22Rv1 (cell line): ENCODE measurements around the gene PLOD3.
"Not testable (repeated sequence)": the region's sequence is repeated elsewhere in the genome, so short reads cannot be mapped to it uniquely, and the experiment has no call there.

Experiments used
- H3K27ac ChIP-seq: fragments of 450-650 bp; 2 replicates; pipeline ENCODE4 v1.5.1; 2017
- ZFX ChIP-seq: fragments of 450-650 bp; IDR thresholded peaks from 2 replicates; pipeline ENCODE4 v1.6.1; 2017; ENCODE audit warnings: antibody characterized with exemption, borderline replicate concordance
- TF ChIP-seq, protein P1 (sequence below): fragments of 450-650 bp; IDR thresholded peaks from 2 replicates; pipeline ENCODE4 v1.5.1; 2017; ENCODE audit warnings: mild to moderate bottlenecking

The PLOD3 gene

DNA sequence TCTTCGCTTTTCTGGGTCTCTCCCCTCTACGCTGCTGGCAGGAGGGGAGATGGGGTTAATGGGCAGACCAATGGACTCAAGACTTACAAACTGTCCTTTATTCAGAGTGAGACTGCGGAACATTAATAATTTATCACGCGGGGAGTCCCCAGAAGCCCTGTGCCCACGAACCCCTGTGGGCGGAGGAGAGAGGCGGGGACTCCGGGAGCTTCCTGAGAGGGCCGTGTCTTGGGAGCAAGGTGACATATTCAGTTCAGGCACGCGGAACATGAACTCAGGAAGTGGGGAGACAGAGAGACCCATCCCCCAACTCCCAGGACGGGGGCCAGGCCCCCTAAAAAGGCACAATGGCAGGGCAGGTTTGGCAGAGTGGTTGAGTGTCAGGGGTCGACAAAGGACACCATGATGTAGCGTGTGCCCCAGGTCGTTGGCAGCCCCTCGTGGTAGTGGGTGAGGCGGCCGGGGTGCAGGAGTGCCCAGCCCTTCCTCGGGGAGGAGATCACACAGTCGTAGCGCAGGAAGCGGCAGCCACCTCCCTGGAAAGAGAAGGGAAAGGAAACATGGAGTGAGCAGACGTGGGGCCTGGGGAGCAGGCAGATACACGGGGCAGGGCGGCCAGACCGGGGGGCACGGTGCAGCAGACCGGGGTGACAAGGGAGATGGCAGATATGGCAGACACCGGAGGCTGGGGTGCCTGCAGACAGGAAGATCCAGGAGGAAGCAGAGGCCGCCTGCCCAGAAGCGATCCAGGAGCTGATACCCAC, 11.3 kb downstream of the PLOD3 start:
- TF ChIP-seq, protein P1, sequence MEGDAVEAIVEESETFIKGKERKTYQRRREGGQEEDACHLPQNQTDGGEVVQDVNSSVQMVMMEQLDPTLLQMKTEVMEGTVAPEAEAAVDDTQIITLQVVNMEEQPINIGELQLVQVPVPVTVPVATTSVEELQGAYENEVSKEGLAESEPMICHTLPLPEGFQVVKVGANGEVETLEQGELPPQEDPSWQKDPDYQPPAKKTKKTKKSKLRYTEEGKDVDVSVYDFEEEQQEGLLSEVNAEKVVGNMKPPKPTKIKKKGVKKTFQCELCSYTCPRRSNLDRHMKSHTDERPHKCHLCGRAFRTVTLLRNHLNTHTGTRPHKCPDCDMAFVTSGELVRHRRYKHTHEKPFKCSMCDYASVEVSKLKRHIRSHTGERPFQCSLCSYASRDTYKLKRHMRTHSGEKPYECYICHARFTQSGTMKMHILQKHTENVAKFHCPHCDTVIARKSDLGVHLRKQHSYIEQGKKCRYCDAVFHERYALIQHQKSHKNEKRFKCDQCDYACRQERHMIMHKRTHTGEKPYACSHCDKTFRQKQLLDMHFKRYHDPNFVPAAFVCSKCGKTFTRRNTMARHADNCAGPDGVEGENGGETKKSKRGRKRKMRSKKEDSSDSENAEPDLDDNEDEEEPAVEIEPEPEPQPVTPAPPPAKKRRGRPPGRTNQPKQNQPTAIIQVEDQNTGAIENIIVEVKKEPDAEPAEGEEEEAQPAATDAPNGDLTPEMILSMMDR = no peak
- no peak for TF ChIP-seq ZFX
- H3K27ac ChIP-seq = no peak overlapping the region

DNA sequence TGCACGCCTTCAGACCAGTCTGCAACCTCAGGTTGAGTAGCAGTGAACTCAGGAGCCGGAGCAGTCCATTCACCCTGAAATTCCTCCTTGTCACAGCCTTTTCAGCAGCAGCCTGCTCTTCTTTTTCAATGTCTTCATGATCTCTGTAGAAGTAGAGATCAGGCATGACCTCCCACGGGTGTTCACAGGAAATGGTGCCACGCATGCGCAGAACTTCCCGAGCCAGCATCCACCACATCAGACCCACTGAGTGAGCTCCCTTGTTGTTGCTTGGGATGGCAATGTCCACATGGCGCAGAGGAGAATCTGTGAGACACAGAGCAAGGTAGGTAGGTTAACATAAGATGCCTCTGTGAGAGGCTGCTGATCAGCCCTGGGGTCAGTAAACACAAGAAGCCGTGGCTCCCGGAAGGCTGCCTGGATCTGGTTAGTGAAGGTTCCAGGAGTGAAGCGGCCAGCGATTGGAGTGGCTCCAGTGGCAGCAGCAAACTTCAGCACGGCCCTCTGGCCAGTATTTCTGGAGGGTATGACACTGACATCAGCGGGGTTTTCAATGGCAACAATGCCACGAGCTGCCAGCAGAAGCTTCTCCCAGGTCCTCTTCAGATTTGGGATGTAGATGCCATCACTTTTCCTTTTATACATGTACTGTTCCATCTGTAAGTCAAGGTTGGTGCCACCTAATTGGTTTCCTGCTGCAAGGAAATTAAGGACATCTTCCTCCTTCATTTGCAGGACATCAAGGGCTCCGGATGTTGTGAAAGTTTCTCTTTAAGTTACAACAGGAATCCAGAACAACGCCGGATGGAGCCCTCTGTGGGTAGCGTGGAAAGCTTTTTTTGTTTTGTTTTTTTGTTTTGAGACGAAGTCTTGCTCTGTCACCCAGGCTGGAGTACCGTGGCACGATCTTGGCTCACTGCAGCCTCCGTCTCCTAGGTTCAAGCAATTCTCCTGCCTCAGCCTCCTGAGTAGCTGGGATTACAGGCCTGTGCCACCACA, 13.3 kb downstream of the PLOD3 start:
- peak overlapping the region; percentile 21; the same call in 1 of the 2 replicates for H3K27ac ChIP-seq

DNA sequence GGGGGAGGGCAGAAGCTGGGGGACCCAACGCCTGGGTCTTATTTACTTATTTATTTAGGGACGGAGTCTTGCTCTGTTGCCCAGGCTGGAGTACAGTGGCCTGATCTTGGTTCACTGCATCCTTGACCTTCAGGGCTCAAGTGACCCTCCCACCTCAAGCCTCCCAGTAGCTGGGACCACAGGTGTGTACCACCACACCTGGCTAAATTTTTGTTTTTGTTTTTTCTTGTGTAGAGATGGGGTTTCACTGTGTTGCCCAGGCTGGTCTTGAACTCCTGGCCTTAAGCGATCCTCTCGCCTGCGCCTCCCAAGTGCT, 14.8 kb downstream of the PLOD3 start:
- no peak overlapping the region for H3K27ac ChIP-seq
- TF ChIP-seq ZFX = no peak
- TF ChIP-seq, protein P1 = no peak

DNA sequence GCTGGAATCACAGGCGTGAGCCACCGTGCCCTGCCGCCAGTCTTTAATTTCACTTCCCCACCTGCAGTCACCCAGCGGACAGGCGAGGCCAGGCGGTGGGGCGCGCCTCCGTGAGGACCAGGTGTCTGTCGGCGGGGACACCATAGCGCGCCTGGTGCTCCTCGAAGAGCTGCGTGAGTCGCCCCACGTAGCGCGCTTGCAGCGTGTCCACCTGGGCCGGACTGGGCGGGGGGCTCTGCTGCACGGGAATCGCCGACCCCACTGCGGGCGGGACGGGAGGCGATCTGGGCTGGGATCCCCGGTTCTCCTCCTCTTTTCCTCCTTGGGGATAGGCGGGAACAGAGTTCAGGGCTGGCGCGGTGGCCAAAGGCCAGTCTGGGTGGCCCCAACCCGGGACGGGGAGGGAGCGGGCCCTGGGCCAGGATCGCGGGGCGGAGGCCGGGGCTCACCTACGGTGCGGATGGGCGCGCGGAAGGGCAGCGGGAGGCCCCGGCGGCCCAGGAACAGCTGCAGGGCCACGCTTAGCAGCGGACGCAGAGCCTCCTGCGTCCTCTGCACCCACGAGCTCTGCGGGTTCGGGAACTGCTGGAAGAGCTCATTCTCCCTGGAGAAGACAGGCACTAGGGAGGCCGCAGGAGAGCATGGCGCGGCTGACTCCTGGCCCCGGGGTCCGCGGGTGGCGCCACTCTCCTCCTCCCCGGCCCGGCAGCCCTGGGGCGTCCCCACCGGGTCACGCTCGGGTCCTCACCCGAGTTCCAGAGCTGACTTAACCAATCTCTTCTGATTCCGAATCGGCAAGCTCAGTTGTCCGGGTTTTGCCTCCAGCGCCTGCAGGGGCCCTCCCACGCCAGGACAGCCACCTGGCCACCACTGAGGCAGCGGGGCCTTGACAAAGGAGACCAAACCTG, 15.4 kb downstream of the PLOD3 start:
- H3K27ac ChIP-seq = no peak overlapping the region
- no peak for TF ChIP-seq ZFX
- TF ChIP-seq, protein P1 = no peak

DNA sequence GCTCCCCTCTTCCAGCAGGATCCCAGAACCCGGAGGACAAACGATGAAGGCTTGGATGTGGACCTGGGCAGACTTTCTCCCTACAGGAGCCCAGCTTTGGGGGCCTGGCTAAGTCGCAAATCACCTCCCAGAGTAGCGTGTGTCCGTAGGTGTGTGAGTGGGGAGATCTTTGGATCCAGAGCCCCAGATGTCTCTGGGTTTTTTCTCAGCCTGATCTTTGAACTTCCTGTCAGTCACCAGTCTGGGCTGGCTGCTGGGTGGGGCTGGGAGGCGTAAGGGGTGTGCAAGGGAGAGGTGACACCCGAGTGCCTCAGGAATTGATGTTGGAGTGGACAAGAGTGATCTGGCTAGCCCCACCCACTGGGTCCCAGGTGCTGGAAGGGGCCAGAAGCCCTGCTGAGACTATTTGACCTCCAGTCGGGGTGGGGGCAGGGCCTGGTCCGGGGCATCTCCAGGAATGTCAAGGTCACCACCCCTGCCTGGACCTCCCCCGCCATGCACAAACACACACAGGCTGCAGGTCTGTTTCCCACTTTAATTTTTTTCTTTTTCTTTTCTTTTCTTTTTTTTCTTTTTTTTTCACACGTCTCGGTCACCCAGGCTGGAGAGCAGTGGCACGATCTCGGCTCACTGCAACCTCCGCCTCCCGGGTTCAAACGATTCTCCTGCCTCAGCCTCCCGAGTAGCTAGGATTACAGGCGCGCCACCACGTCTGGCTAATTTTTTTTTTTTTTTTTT, 16.4 kb downstream of the PLOD3 start, which contains the start of gene MOGAT3:
Gene MOGAT3, minus strand, starts transcription at position 175 of the 738 bp plus-strand sequence. CDS start 182 bp downstream, outside the sequence.
- no peak within 1 kb of the TSS for H3K27ac ChIP-seq
- TF ChIP-seq ZFX = no peak
- TF ChIP-seq, protein P1 = no peak

DNA sequence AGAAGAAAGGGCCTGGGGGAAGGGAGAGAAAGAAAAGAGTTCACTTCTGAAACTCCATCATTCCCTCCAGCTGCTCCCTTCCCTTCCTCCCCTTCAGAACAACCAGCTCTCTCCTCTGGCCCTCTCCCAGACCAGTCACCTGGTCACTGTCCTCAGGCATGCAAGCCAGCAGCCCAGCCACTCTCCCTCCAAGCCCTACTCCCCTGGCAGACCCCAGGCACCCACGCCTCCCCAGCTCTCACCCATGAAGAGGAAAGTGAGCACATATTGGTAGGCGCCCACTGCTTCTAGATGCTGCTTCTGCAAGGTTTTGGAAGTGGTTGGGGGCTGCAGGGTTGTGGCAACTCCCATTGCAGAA, 16.9 kb downstream of the PLOD3 start:
- TF ChIP-seq, protein P1 = no peak
- TF ChIP-seq ZFX = no peak
- no peak overlapping the region for H3K27ac ChIP-seq

DNA sequence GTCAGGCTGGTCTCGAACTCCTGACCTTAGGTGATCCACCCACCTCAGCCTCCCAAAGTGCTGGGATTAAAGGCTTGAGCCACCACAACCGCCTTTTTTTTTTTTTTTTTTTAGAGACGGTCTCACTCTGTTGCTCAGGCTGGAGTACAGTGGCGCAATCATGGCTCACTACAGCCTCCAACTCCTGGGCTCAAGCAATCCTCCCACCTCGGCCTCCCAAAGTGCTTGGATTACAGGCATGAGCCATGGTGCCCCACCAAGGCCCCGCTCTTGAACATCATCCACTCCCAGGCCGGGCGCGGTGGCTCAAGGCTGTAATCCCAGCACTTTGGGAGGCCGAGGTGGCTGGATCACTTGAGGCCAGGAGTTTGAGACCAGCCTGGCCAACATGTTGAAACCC, 17.9 kb downstream of the PLOD3 start:
- not testable (repeated sequence) for H3K27ac ChIP-seq
